Prostate gland (tissue), 2 donors: ENCODE measurements around the gene KRT34. TPM values are rescaled to one million over a fixed set of nuclear protein-coding genes. Genes with fewer than 3 reads are reported as not detected.

Source experiments
- DNase-seq: peaks from one replicate; pipeline ENCODE4 v3.0.0-alpha.2; 2019; ENCODE audit warnings: low spot score
- H3K27ac ChIP-seq, 2 donors: fragments of 200-600 bp; sonication (generic); 2 replicates each; pipeline ENCODE4 v1.5.1; 2017 to 2019
- H3K27me3 ChIP-seq: fragments of 200-600 bp; sonication (generic); replicated peaks from 2 replicates; pipeline ENCODE4 v1.5.1; 2019; ENCODE audit not compliant: insufficient read depth
- H3K36me3 ChIP-seq, 2 donors: fragments of 200-600 bp; sonication (generic); 1 replicate in 1 of 2; 2 replicates in 1 of 2; pipeline versions ENCODE4 v1.5.1 to v1.8.1; 2017 to 2019
- H3K4me1 ChIP-seq: fragments of 200-600 bp; sonication (generic); replicated peaks from 2 replicates; pipeline ENCODE4 v1.5.1; 2019
- H3K4me3 ChIP-seq, 2 donors: fragments of 200-600 bp; sonication (generic); 2 replicates each; pipeline ENCODE4 v1.5.1; 2017 to 2019
- H3K9me3 ChIP-seq: fragments of 200-600 bp; sonication (generic); 2 replicates; pipeline ENCODE4 v1.5.1; 2017
- CTCF ChIP-seq, 4 experiments: fragments of 200-600 bp in 2 of 4; fragments of 450-650 bp in 2 of 4; sonication (generic) in 2 of 4; IDR thresholded peaks; 1 replicate in 3 of 4; 2 replicates in 1 of 4; pipeline ENCODE4 v1.5.1; 2016 to 2019; ENCODE audit warnings: antibody characterized with exemption in 4 of 4, mild to moderate bottlenecking in 2 of 4, moderate library complexity in 2 of 4
- POLR2A ChIP-seq: fragments of 450-650 bp; IDR thresholded peaks from one replicate; pipeline ENCODE4 v1.6.1; 2016; ENCODE audit warnings: antibody characterized with exemption, mild to moderate bottlenecking
- POLR2AphosphoS5 ChIP-seq: sonication (generic); formaldehyde crosslinking; IDR thresholded peaks from one replicate; pipeline ENCODE4 v1.6.1; 2017; ENCODE audit warnings: antibody characterized with exemption
- WGBS: methylation state at CpG from one replicate; pipeline ENCODE4 v1.1.5; 2018; 5-methylcytosine and 5-hydroxymethylcytosine counted together
- intact Hi-C: fragments of 100-400 bp; cut with DNase I; formaldehyde crosslinking; loops from one replicate; pipeline ENCODE4 v1.14.2; 2022
- total RNA-seq, 2 donors: library from RNA; depleted of rRNA; stranded (reverse); fragments of >200 nt; gene quantifications; one replicate each; pipeline ENCODE4 v1.1.0, GENCODE V29; 2016

Gene KRT34
- total RNA-seq, 2 donors from 2014 or later = 1.5 TPM; not detected in 1

DNA sequence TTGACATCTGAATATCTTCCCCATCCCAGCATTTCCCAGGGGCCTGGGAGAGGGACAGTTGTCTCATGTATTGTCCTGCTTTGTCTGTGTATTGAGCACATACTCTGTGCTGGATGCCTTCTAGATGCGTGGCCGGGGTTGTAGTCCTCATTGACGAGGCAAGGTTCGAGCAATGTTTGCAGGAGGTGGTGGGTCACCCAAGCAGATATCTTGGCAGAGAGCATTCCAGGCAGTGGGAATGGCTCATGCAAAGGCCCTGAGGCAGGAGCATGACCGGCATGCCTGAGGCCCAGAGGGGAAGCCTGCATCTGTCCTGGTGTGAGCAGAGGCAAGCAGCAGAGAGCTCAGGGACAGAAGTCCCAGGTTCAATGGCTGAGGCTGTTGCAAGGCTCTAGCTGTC, 49.0 kb downstream of the KRT34 start:
- no peaks in the 10 kb centered on the region for H3K4me1 ChIP-seq
- intact Hi-C loops = no loop called here
- no peaks in the 10 kb centered on the region for H3K9me3 ChIP-seq
- no peaks in the 10 kb centered on the region for H3K36me3 ChIP-seq
- no peak for TF ChIP-seq POLR2A
- TF ChIP-seq POLR2AphosphoS5 = no peak
- no peak for TF ChIP-seq CTCF (IDR thresholded peaks at IDR 0.05)
- no peak overlapping the region for H3K4me3 ChIP-seq
- H3K27ac ChIP-seq = no peak overlapping the region
- WGBS = 100% methylated on average over 5 of the region's 5 CpGs
- no peak for DNase-seq
- H3K27me3 ChIP-seq = no peaks in the 10 kb centered on the region

- Histone ChIP-seq H3K4me1 (no peaks in the 10 kb centered on the region), H3K4me3 (no peak overlapping the region), H3K27ac (no peak overlapping the region), H3K27me3 (no peaks in the 10 kb centered on the region), H3K36me3 (no peaks in the 10 kb centered on the region), H3K9me3 (no peaks in the 10 kb centered on the region)
- TF ChIP-seq CTCF (IDR thresholded peaks at IDR 0.05) (no peak), POLR2A (no peak), POLR2AphosphoS5 (no peak)
- no peak for DNase-seq
- intact Hi-C loops = no loop called here
- 96% methylated on average over 2 of the region's 2 CpGs for WGBS
Observed at GRCh38 chr17:41332239-41332638, 49.9 kb downstream of the KRT34 start.

GRCh38 chr17:41331606-41332005, 50.5 kb downstream of the KRT34 start:
- 89% methylated on average over 7 of the region's 7 CpGs for WGBS

GRCh38 chr17:41329279-41329948, 52.7 kb downstream of the KRT34 start:
- no peaks in the 10 kb centered on the region for H3K36me3 ChIP-seq
- H3K4me3 ChIP-seq = no peak overlapping the region
- WGBS = 77% methylated on average over 9 of the region's 13 CpGs
- no peak overlapping the region for H3K27ac ChIP-seq
- peak; percentile 35 for DNase-seq
- intact Hi-C loops = loop anchor here (5.0 kb wide), 1 partner anchor 318 kb away; no protein-coding TSS in a partner anchor
- H3K9me3 ChIP-seq = no peaks in the 10 kb centered on the region
- H3K4me1 ChIP-seq = no peaks in the 10 kb centered on the region
- peak; percentile 14 for TF ChIP-seq POLR2AphosphoS5
- no peak for TF ChIP-seq POLR2A
- TF ChIP-seq CTCF (IDR thresholded peaks at IDR 0.05) = peak in 3 of 4 experiments; percentile 45 to 78 (median 66)
- no peaks in the 10 kb centered on the region for H3K27me3 ChIP-seq

More at GRCh38 chr17:41331606-41332005, 50.5 kb downstream of the KRT34 start:
- Histone ChIP-seq H3K36me3 (no peaks in the 10 kb centered on the region), H3K27me3 (no peaks in the 10 kb centered on the region), H3K4me3 (no peak overlapping the region), H3K4me1 (no peaks in the 10 kb centered on the region), H3K27ac (no peak overlapping the region), H3K9me3 (no peaks in the 10 kb centered on the region)
- intact Hi-C loops = no loop called here
- TF ChIP-seq POLR2A (no peak), CTCF (IDR thresholded peaks at IDR 0.05) (no peak), POLR2AphosphoS5 (no peak)
- DNase-seq = no peak

DNA sequence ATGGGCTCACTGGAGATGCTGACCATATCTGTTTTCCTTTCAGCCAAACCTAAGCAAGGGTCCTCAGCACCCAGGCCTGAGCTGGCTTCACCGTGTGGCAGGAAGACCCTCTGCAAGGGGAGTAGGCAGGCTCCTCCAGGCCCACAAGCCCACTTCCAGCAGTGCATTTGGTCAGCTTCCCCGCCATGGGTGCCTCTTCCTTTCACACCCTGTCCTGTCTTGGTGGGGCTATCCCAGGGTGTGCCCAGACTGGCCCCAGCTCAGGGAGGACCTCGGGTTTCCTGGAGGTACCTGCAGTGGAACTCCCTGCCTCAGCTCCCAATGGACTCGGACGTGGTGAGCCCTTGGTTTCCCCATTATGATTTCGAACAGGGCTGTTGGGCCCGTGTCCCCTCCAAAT, 53.9 kb downstream of the KRT34 start:
- DNase-seq = no peak
- no peaks in the 10 kb centered on the region for H3K4me1 ChIP-seq
- no peaks in the 10 kb centered on the region for H3K36me3 ChIP-seq
- WGBS = 97% methylated on average over 7 of the region's 7 CpGs
- no peak overlapping the region for H3K27ac ChIP-seq
- no peaks in the 10 kb centered on the region for H3K27me3 ChIP-seq
- no peaks in the 10 kb centered on the region for H3K9me3 ChIP-seq
- TF ChIP-seq POLR2A = no peak
- TF ChIP-seq CTCF (IDR thresholded peaks at IDR 0.05) = no peak
- no peak for TF ChIP-seq POLR2AphosphoS5
- intact Hi-C loops = loop anchor here (5.0 kb wide), 1 partner anchor 319 kb away; no protein-coding TSS in a partner anchor
- H3K4me3 ChIP-seq = no peak overlapping the region
